HepG2 (cell line): ENCODE data around the gene FBXO10. TPM values are rescaled to one million over a fixed set of nuclear protein-coding genes. Genes with fewer than 3 reads are reported as not detected.

Experiments
- ATAC-seq: fragments of 200-7000 bp; cut with Tn5 transposase; 3 replicates; pipeline ENCODE4 v1.9.1; 2020; ENCODE audit warnings: mild to moderate bottlenecking, moderate library complexity
- BruUV-seq: library from RNA; stranded (reverse); fragments of 400-500 nt; replicated peaks from 2 replicates; lab custom pipeline; 2021; lab: Mats Ljungman, UMichigan
- CTCF ChIA-PET: fragments of 300-600 bp; formaldehyde crosslinking; extraction: SDS; loops from one replicate; lab custom pipeline; 2021; ENCODE audit warnings: low total read pairs, inconsistent platforms, low intra/inter-chr PET ratio; lab: Yijun Ruan, JAX
- POLR2A ChIA-PET: fragments of 350-600 bp; sonication (Branson Sonifier 250); formaldehyde crosslinking; loops from one replicate; lab custom pipeline; 2020; ENCODE audit warnings: antibody characterized with exemption, inconsistent platforms; lab: Yijun Ruan, JAX
- DNase-seq: peaks from one replicate; pipeline ENCODE4 v3.0.0-alpha.2; 2015; ENCODE audit warnings: low spot score
- FAIRE-seq: peaks from 3 replicates; lab custom pipeline; 2011; peaks lifted over from hg19 to GRCh38; lab: Jason Lieb, UNC
- H2AFZ ChIP-seq: one replicate; pipeline ENCODE4 v1.6.1; 2011; ENCODE audit warnings: low read length, inconsistent platforms
- H3K27ac ChIP-seq: fragments of 300-600 bp; 3 replicates; pipeline ENCODE4 v1.8.0; 2011; ENCODE audit warnings: mixed run types, mild to moderate bottlenecking, mixed read lengths, low read length, inconsistent platforms; ENCODE audit not compliant: insufficient read depth; ENCODE audit errors: extremely low read length
- H3K27me3 ChIP-seq, 2 experiments: fragments of 200-600 bp in 1 of 2; 2 replicates in 1 of 2; 3 replicates in 1 of 2; pipeline versions ENCODE4 v1.6.0 to v1.8.0; 2011; ENCODE audit warnings: low read length in 2 of 2, mild to moderate bottlenecking in 2 of 2, moderate library complexity in 2 of 2, inconsistent platforms in 1 of 2; ENCODE audit not compliant: insufficient read depth in 2 of 2, control insufficient read depth in 1 of 2
- H3K36me3 ChIP-seq, 2 experiments: fragments of 200-600 bp in 1 of 2; replicated peaks in 1 of 2; 2 replicates in 1 of 2; 3 replicates in 1 of 2; pipeline versions ENCODE4 v1.5.1 to v1.8.0; 2011; ENCODE audit warnings: low read length in 2 of 2, inconsistent platforms in 1 of 2; ENCODE audit not compliant: insufficient read depth in 2 of 2, control insufficient read depth in 1 of 2
- H3K4me1 ChIP-seq: 2 replicates; pipeline ENCODE4 v1.5.1; 2012; ENCODE audit warnings: low read length, inconsistent platforms; ENCODE audit not compliant: insufficient read depth
- H3K4me2 ChIP-seq: 2 replicates; pipeline ENCODE4 v1.6.0; 2011; ENCODE audit warnings: low read depth, low read length, inconsistent platforms
- H3K4me3 ChIP-seq, 3 experiments: fragments of 200-600 bp in 1 of 3; sonication (generic), shearing (Covaris generic) in 1 of 3; replicated peaks in 1 of 3; 2 replicates each; pipeline ENCODE4 v1.5.1; 2011 to 2016; ENCODE audit warnings: low read length in 3 of 3, inconsistent platforms in 2 of 3, low read depth in 2 of 3, mild to moderate bottlenecking in 2 of 3, control low read depth in 1 of 3, mixed read lengths in 1 of 3; ENCODE audit not compliant: insufficient read depth in 1 of 3
- H3K79me2 ChIP-seq: one replicate; pipeline ENCODE4 v1.6.1; 2011; ENCODE audit warnings: low read length, inconsistent platforms; ENCODE audit not compliant: insufficient read depth
- H3K9ac ChIP-seq: 2 replicates; pipeline ENCODE4 v1.6.0; 2011; ENCODE audit warnings: mild to moderate bottlenecking, low read depth, low read length, inconsistent platforms; ENCODE audit not compliant: insufficient read depth
- H3K9me3 ChIP-seq: 2 replicates; pipeline ENCODE4 v1.5.1; 2012; ENCODE audit warnings: mild to moderate bottlenecking, low read length
- H4K20me1 ChIP-seq: 2 replicates; pipeline ENCODE4 v1.6.0; 2011; ENCODE audit warnings: inconsistent platforms, mild to moderate bottlenecking, low read length, moderate library complexity; ENCODE audit not compliant: insufficient read depth
- ARID2 ChIP-seq: sonication (generic); formaldehyde crosslinking; IDR thresholded peaks from 2 replicates; pipeline ENCODE4 v1.8.1; 2022; ENCODE audit warnings: mild to moderate bottlenecking, missing genetic modification reagents, borderline replicate concordance
- CTCF ChIP-seq: sonication (generic); formaldehyde crosslinking; IDR thresholded peaks from 2 replicates; pipeline ENCODE4 v1.5.0; 2020; ENCODE audit warnings: mild to moderate bottlenecking, missing genetic modification reagents, moderate library complexity
- HMGXB4 ChIP-seq, 2 experiments: sonication (generic) in 1 of 2; formaldehyde crosslinking in 1 of 2; IDR thresholded peaks; 2 replicates each; pipeline versions ENCODE4 v1.4.0 to v1.6.1; 2018 to 2020; ENCODE audit warnings: missing genetic modification reagents in 2 of 2, borderline replicate concordance in 1 of 2, low read depth in 1 of 2, mild to moderate bottlenecking in 1 of 2, missing biosample characterization in 1 of 2
- KDM3A ChIP-seq: IDR thresholded peaks from 2 replicates; pipeline ENCODE4 v1.6.1; 2018; ENCODE audit warnings: low read depth, missing compliant biosample characterization
- KDM5A ChIP-seq: fragments of 200-600 bp; sonication (generic); IDR thresholded peaks from 2 replicates; pipeline ENCODE4 v1.7.0; 2018; ENCODE audit warnings: antibody characterized with exemption, mild to moderate bottlenecking, low read length, borderline replicate concordance
- MAFG ChIP-seq: sonication (generic); formaldehyde crosslinking; IDR thresholded peaks from 2 replicates; pipeline ENCODE4 v1.5.1; 2020; ENCODE audit warnings: mild to moderate bottlenecking, missing genetic modification reagents
- NR0B2 ChIP-seq: sonication (generic); formaldehyde crosslinking; IDR thresholded peaks from 2 replicates; pipeline ENCODE4 v1.4.0; 2020; ENCODE audit warnings: mild to moderate bottlenecking, missing genetic modification reagents
- SALL1 ChIP-seq: sonication (generic); formaldehyde crosslinking; IDR thresholded peaks from 2 replicates; pipeline ENCODE4 v1.8.0; 2022; ENCODE audit warnings: mild to moderate bottlenecking, missing genetic modification reagents
- TBX2 ChIP-seq: sonication (generic); formaldehyde crosslinking; IDR thresholded peaks from 2 replicates; pipeline ENCODE4 v1.5.0; 2020; ENCODE audit warnings: missing genetic modification reagents, mild to moderate bottlenecking, borderline replicate concordance
- TFDP2 ChIP-seq: sonication (generic); formaldehyde crosslinking; IDR thresholded peaks from 2 replicates; pipeline ENCODE4 v1.4.0; 2020; ENCODE audit warnings: missing genetic modification reagents
- TRIM22 ChIP-seq: fragments of 450-650 bp; IDR thresholded peaks from 2 replicates; pipeline ENCODE4 v1.6.1; 2017
- ZMYM2 ChIP-seq: sonication (generic); formaldehyde crosslinking; IDR thresholded peaks from 2 replicates; pipeline ENCODE4 v1.8.0; 2022; ENCODE audit warnings: mild to moderate bottlenecking, missing genetic modification reagents
- ZNF18 ChIP-seq: sonication (generic); formaldehyde crosslinking; IDR thresholded peaks from 2 replicates; pipeline ENCODE4 v1.8.0; 2022; ENCODE audit warnings: mild to moderate bottlenecking, missing genetic modification reagents; ENCODE audit not compliant: insufficient replicate concordance
- ZNF691 ChIP-seq: sonication (generic); formaldehyde crosslinking; IDR thresholded peaks from 2 replicates; pipeline ENCODE4 v1.4.0; 2020; ENCODE audit warnings: missing genetic modification reagents, low read depth, mild to moderate bottlenecking, borderline replicate concordance
- ZNF839 ChIP-seq: sonication (generic); formaldehyde crosslinking; IDR thresholded peaks from 2 replicates; pipeline ENCODE4 v1.4.0; 2020; ENCODE audit warnings: missing genetic modification reagents, mild to moderate bottlenecking, borderline replicate concordance
- WGBS: methylation state at CpG from one replicate; pipeline ENCODE4 v1.1.6; 2017; ENCODE audit warnings: low lambda C conversion rate; 5-methylcytosine and 5-hydroxymethylcytosine counted together
- in situ Hi-C: cut with HindIII; loops from 2 replicates; pipeline ENCODE4 v1.10.0; 2017; ENCODE audit warnings: low pct_unique_long_range_greater_than_20kb; ENCODE audit not compliant: extremely low pct_ligation_motif_present
- intact Hi-C: fragments of 100-400 bp; cut with micrococcal nuclease; formaldehyde crosslinking; loops from one replicate; pipeline ENCODE4 v1.10.0; 2022; ENCODE audit not compliant: unreplicated experiment
- polyA plus RNA-seq, 8 experiments: library from polyadenylated mRNA; depleted of rRNA in 3 of 8; stranded (reverse) in 7 of 8; unstranded in 1 of 8; fragments of >200 nt; fragmentation: Illumina TruSeq in 4 of 8; extraction: Trizol in 4 of 8; gene quantifications; 2 replicates each; pipeline versions ENCODE4 v1.2.1 to v1.2.3, GENCODE V29; 2011 to 2016; ENCODE audit warnings: low read depth in 4 of 8, missing spikeins in 1 of 8, mixed read lengths in 1 of 8; ENCODE audit not compliant: insufficient read depth in 1 of 8
- total RNA-seq, 5 experiments: library from RNA; depleted of rRNA; stranded (reverse); fragments of >200 nt; fragmentation: Illumina TruSeq; extraction: Trizol; gene quantifications; 2 replicates each; pipeline ENCODE4 v1.2.3, GENCODE V29; 2016; ENCODE audit warnings: low read depth in 1 of 5

Gene FBXO10
- total and polyA plus RNA-seq, 2 of the 13 experiments (the other 11 are each of a cell fraction or from before 2014, with no cell fraction given), result 3.1 to 5.1 TPM

GRCh38 chr9:37542895-37543294 is 33.3 kb downstream of the FBXO10 start:
- H3K9me3 ChIP-seq, result no peaks in the 10 kb centered on the region
- H2AFZ ChIP-seq, result no peak overlapping the region
- no peak overlapping the region for H3K4me3 ChIP-seq
- no peak for FAIRE-seq
- H3K79me2 ChIP-seq, result no peaks in the 10 kb centered on the region
- intact Hi-C loops, result no loop called here
- ChIA-PET CTCF (no interaction called here), POLR2A (no interaction called here)
- BruUV-seq, result no TSS peak
- no peak overlapping the region for H3K4me2 ChIP-seq
- no peak overlapping the region for H3K9ac ChIP-seq
- ATAC-seq, result no peak
- H3K36me3 ChIP-seq, result no peaks in the 10 kb centered on the region; a peak in 2 of 5 replicates
- 55% methylated on average over 1 of the region's 1 CpG for WGBS
- in situ Hi-C loops, result no loop called here
- H3K27ac ChIP-seq, result no peak overlapping the region
- no peaks in the 10 kb centered on the region for H4K20me1 ChIP-seq
- H3K4me1 ChIP-seq, result no peaks in the 10 kb centered on the region
- no peaks in the 10 kb centered on the region for H3K27me3 ChIP-seq
- DNase-seq, result no peak
- TF ChIP-seq MAFG (CRISPR knock-in tag) (no peak), KDM3A (CRISPR knock-in tag) (no peak), HMGXB4 (CRISPR knock-in tag; IDR thresholded peaks at IDR 0.05; ENCODE audit: borderline replicate concordance in 1 of 2, low read depth in 1 of 2) (no peak), NR0B2 (CRISPR knock-in tag) (no peak), ZNF691 (CRISPR knock-in tag) (no peak), TFDP2 (CRISPR knock-in tag) (no peak), ZNF839 (no peak), SALL1 (CRISPR knock-in tag) (no peak), TBX2 (CRISPR knock-in tag) (no peak), KDM5A (no peak), CTCF (no peak), TRIM22 (no peak), ARID2 (no peak), ZMYM2 (CRISPR knock-in tag) (no peak), ZNF18 (CRISPR knock-in tag) (no peak)
